ENCODE results near the gene GRHL3.

GRHL3 gene

GRCh38 chr1:24379733-24380315, 60.7 kb downstream of the GRHL3 start:
- no peak for DNase-seq

- DNase-seq, result no peak
These were observed 61.4 kb downstream of the GRHL3 start for GRCh38 chr1:24380508-24380907.

- DNase-seq, result no peak
These were observed 62.1 kb downstream of the GRHL3 start for GRCh38 chr1:24381256-24381655.

GRCh38 chr1:24382165-24382577, 63.0 kb downstream of the GRHL3 start:
- DNase-seq, result no peak

GRCh38 chr1:24383381-24383940, 64.3 kb downstream of the GRHL3 start:
- no peak for DNase-seq

- peak in 1 of 4 experiments; percentile 19 for DNase-seq
These were observed 65.3 kb downstream of the GRHL3 start for GRCh38 chr1:24384251-24385090.

- peak in 2 of 4 experiments; percentile 3 to 8 for DNase-seq
These were observed 66.2 kb downstream of the GRHL3 start for GRCh38 chr1:24385160-24385940.

- DNase-seq, result no peak
These were observed 67.1 kb downstream of the GRHL3 start for GRCh38 chr1:24386241-24386640.

- DNase-seq, result no peak
These were observed 67.8 kb downstream of the GRHL3 start for GRCh38 chr1:24386931-24387330.

- DNase-seq, result no peak
These were observed 68.5 kb downstream of the GRHL3 start for GRCh38 chr1:24387636-24388175.

- DNase-seq, result no peak
These were observed 69.3 kb downstream of the GRHL3 start for GRCh38 chr1:24388331-24388885.

- DNase-seq, result no peak
These were observed 70.1 kb downstream of the GRHL3 start for GRCh38 chr1:24389231-24389678.

- DNase-seq, result peak; percentile 8 to 50 (median 17)
These were observed 72.0 kb downstream of the GRHL3 start for GRCh38 chr1:24390924-24391782.

- DNase-seq, result peak in 2 of 4 experiments; percentile 8 to 41
These were observed 72.9 kb downstream of the GRHL3 start for GRCh38 chr1:24391882-24392603.

GRCh38 chr1:24392604-24392946, 73.4 kb downstream of the GRHL3 start:
- DNase-seq, result no peak

- DNase-seq, result no peak
These were observed 74.0 kb downstream of the GRHL3 start for GRCh38 chr1:24392982-24393650.

GRCh38 chr1:24393892-24394291, 74.7 kb downstream of the GRHL3 start:
- DNase-seq, result no peak

- DNase-seq, result no peak
These were observed 80.9 kb downstream of the GRHL3 start for GRCh38 chr1:24400065-24400464.

- no peak for DNase-seq
These were observed 84.6 kb downstream of the GRHL3 start for GRCh38 chr1:24403806-24404205.

Data from activated naive CD4-positive, alpha-beta T cell (primary cell).